GM23338 (cell line): ENCODE measurements around the gene THSD4. TPM values are rescaled to one million over a fixed set of nuclear protein-coding genes. Genes with fewer than 3 reads are reported as not detected.

Source experiments
- ATAC-seq: fragments of 200-7000 bp; cut with Tn5 transposase; 3 replicates; pipeline ENCODE4 v1.9.1; 2020
- DNase-seq: peaks from one replicate; pipeline ENCODE4 v3.0.0-alpha.2; 2015; ENCODE audit warnings: low spot score
- H2AFZ ChIP-seq: fragments of 200-600 bp; sonication (generic); 2 replicates; pipeline ENCODE4 v1.8.0; 2016; ENCODE audit warnings: antibody characterized with exemption, mild to moderate bottlenecking, moderate library complexity
- H3F3A ChIP-seq: fragments of 200-600 bp; sonication (generic); replicated peaks from 2 replicates; pipeline ENCODE4 v1.8.0; 2017; ENCODE audit warnings: antibody characterized with exemption, mixed run types, low read depth
- H3K27ac ChIP-seq: fragments of 200-600 bp; sonication (generic); 2 replicates; pipeline ENCODE4 v1.6.1; 2016; ENCODE audit warnings: low read depth
- H3K27me3 ChIP-seq: fragments of 200-600 bp; sonication (generic); 2 replicates; pipeline ENCODE4 v1.8.0; 2016; ENCODE audit warnings: mild to moderate bottlenecking, mixed run types, moderate library complexity; ENCODE audit not compliant: insufficient read depth
- H3K36me3 ChIP-seq: fragments of 200-600 bp; sonication (generic); 2 replicates; pipeline ENCODE4 v1.8.0; 2016; ENCODE audit warnings: mild to moderate bottlenecking; ENCODE audit not compliant: insufficient read depth
- H3K4me1 ChIP-seq: fragments of 200-600 bp; sonication (generic); 2 replicates; pipeline ENCODE4 v1.8.0; 2016; ENCODE audit warnings: mild to moderate bottlenecking, moderate library complexity; ENCODE audit not compliant: insufficient read depth
- H3K4me2 ChIP-seq: fragments of 200-600 bp; sonication (generic); 2 replicates; pipeline ENCODE4 v1.7.1; 2017; ENCODE audit warnings: mixed run types
- H3K4me3 ChIP-seq: fragments of 200-600 bp; sonication (generic); 2 replicates; pipeline ENCODE4 v1.6.1; 2016; ENCODE audit warnings: mixed run types
- H3K79me2 ChIP-seq: fragments of 200-600 bp; sonication (generic); replicated peaks from 2 replicates; pipeline ENCODE4 v1.8.0; 2017; ENCODE audit warnings: mild to moderate bottlenecking; ENCODE audit not compliant: insufficient read depth
- H3K9me2 ChIP-seq: fragments of 200-600 bp; sonication (generic); 2 replicates; pipeline ENCODE4 v1.8.0; 2017; ENCODE audit not compliant: insufficient read depth
- H4K20me1 ChIP-seq: fragments of 200-600 bp; sonication (generic); replicated peaks from 2 replicates; pipeline ENCODE4 v1.8.0; 2017; ENCODE audit warnings: mild to moderate bottlenecking; ENCODE audit not compliant: insufficient read depth
- H3K27ac Mint-ChIP-seq: 2 replicates; pipeline ENCODE4 v1.8.0; 2020; ENCODE audit warnings: inconsistent platforms, mild to moderate bottlenecking, moderate library complexity, mixed read lengths
- H3K27me3 Mint-ChIP-seq: 3 replicates; pipeline ENCODE4 v1.8.0; 2022; ENCODE audit warnings: low read depth, mild to moderate bottlenecking, moderate library complexity, mixed read lengths, inconsistent platforms; ENCODE audit not compliant: insufficient read depth, poor library complexity
- H3K36me3 Mint-ChIP-seq: 3 replicates; pipeline ENCODE4 v1.8.0; 2021; ENCODE audit warnings: low read depth, mild to moderate bottlenecking, inconsistent platforms, moderate library complexity, mixed read lengths
- H3K4me1 Mint-ChIP-seq: 3 replicates; pipeline ENCODE4 v1.8.0; 2020; ENCODE audit warnings: mild to moderate bottlenecking, inconsistent platforms, mixed read lengths
- H3K4me3 Mint-ChIP-seq: 3 replicates; pipeline ENCODE4 v1.8.0; 2021; ENCODE audit warnings: moderate library complexity, mild to moderate bottlenecking, inconsistent platforms, mixed read lengths
- H3K9me3 Mint-ChIP-seq: 3 replicates; pipeline ENCODE4 v1.8.0; 2020; ENCODE audit warnings: moderate library complexity, mild to moderate bottlenecking, inconsistent platforms, mixed read lengths
- CREB1 ChIP-seq: fragments of 250-450 bp; sonication (Bioruptor Pico); IDR thresholded peaks from 2 replicates; pipeline ENCODE4 v1.5.0; 2020; ENCODE audit warnings: low read depth, mild to moderate bottlenecking, moderate library complexity
- EZH2phosphoT487 ChIP-seq: fragments of 200-600 bp; sonication (generic); IDR thresholded peaks from one replicate; pipeline ENCODE4 v1.8.1; 2018; ENCODE audit warnings: antibody characterized with exemption; ENCODE audit not compliant: unreplicated experiment
- NANOG ChIP-seq: IDR thresholded peaks from 2 replicates; pipeline ENCODE4 v1.6.1; 2016; ENCODE audit warnings: antibody characterized with exemption, borderline replicate concordance
- STAT1 ChIP-seq: IDR thresholded peaks from one replicate; pipeline ENCODE4 v1.6.1; 2016; ENCODE audit warnings: antibody characterized with exemption; ENCODE audit not compliant: unreplicated experiment
- ZNF114 ChIP-seq: fragments of 250-450 bp; sonication (Bioruptor Pico); IDR thresholded peaks from 2 replicates; pipeline ENCODE4 v1.5.0; 2020; ENCODE audit warnings: mild to moderate bottlenecking, moderate library complexity
- polyA plus RNA-seq: library from polyadenylated mRNA; unstranded; fragments of >200 nt; fragmentation: Nextera tagmentation; extraction: Ambion mirVana; gene quantifications from 2 replicates; pipeline ENCODE4 v1.2.1, GENCODE V29; 2016
- total RNA-seq: library from RNA; depleted of rRNA; stranded (reverse); fragments of >200 nt; shearing (Covaris generic); gene quantifications from 2 replicates; pipeline ENCODE4 v1.2.3, GENCODE V29; 2014
- TF ChIP-seq, protein P1 (sequence below): fragments of 250-450 bp; sonication (Bioruptor Pico); IDR thresholded peaks from 2 replicates; pipeline ENCODE4 v1.5.0; 2020; ENCODE audit warnings: mild to moderate bottlenecking, moderate library complexity
- TF ChIP-seq, protein P2 (sequence below): IDR thresholded peaks from one replicate; pipeline ENCODE4 v1.6.1; 2018; ENCODE audit warnings: antibody characterized with exemption; ENCODE audit not compliant: unreplicated experiment

Gene THSD4
- total and polyA plus RNA-seq, 2 experiments from 2014 or later = 2.0 to 7.4 TPM

DNA sequence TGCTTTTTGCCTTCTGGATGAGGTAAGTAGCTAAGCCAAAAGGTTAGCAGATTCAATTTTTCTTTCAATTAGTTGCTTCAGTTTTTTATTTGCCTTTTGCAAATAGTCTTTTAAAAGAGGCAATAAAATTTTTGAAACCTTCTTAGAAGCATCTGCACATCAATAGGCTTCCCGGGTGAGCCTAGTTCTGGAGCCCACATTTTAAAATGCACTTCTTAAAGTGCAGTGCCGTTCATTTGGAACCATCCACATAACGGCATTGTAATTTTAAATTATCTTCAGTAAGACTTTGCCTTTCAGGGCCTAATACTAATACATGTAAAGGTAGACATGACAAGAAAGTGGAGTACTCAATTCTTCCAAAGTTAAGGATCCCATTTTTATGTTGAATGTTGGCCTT is 269.2 kb downstream of the THSD4 start:
- Mint-ChIP-seq H3K36me3 (peaks cover 10% of the 10 kb centered on the region; the same call in 2 of the 3 replicates), H3K27ac (no peak overlapping the region), H3K4me1 (peaks cover 61% of the 10 kb centered on the region), H3K9me3 (peaks cover 4% of the 10 kb centered on the region; the same call in 1 of the 3 replicates), H3K27me3 (peaks cover 12% of the 10 kb centered on the region), H3K4me3 (no peak overlapping the region)
- no peak for ATAC-seq
- H3K27ac ChIP-seq = no peak overlapping the region
- H3K79me2 ChIP-seq = no peaks in the 10 kb centered on the region
- TF ChIP-seq, protein P1, sequence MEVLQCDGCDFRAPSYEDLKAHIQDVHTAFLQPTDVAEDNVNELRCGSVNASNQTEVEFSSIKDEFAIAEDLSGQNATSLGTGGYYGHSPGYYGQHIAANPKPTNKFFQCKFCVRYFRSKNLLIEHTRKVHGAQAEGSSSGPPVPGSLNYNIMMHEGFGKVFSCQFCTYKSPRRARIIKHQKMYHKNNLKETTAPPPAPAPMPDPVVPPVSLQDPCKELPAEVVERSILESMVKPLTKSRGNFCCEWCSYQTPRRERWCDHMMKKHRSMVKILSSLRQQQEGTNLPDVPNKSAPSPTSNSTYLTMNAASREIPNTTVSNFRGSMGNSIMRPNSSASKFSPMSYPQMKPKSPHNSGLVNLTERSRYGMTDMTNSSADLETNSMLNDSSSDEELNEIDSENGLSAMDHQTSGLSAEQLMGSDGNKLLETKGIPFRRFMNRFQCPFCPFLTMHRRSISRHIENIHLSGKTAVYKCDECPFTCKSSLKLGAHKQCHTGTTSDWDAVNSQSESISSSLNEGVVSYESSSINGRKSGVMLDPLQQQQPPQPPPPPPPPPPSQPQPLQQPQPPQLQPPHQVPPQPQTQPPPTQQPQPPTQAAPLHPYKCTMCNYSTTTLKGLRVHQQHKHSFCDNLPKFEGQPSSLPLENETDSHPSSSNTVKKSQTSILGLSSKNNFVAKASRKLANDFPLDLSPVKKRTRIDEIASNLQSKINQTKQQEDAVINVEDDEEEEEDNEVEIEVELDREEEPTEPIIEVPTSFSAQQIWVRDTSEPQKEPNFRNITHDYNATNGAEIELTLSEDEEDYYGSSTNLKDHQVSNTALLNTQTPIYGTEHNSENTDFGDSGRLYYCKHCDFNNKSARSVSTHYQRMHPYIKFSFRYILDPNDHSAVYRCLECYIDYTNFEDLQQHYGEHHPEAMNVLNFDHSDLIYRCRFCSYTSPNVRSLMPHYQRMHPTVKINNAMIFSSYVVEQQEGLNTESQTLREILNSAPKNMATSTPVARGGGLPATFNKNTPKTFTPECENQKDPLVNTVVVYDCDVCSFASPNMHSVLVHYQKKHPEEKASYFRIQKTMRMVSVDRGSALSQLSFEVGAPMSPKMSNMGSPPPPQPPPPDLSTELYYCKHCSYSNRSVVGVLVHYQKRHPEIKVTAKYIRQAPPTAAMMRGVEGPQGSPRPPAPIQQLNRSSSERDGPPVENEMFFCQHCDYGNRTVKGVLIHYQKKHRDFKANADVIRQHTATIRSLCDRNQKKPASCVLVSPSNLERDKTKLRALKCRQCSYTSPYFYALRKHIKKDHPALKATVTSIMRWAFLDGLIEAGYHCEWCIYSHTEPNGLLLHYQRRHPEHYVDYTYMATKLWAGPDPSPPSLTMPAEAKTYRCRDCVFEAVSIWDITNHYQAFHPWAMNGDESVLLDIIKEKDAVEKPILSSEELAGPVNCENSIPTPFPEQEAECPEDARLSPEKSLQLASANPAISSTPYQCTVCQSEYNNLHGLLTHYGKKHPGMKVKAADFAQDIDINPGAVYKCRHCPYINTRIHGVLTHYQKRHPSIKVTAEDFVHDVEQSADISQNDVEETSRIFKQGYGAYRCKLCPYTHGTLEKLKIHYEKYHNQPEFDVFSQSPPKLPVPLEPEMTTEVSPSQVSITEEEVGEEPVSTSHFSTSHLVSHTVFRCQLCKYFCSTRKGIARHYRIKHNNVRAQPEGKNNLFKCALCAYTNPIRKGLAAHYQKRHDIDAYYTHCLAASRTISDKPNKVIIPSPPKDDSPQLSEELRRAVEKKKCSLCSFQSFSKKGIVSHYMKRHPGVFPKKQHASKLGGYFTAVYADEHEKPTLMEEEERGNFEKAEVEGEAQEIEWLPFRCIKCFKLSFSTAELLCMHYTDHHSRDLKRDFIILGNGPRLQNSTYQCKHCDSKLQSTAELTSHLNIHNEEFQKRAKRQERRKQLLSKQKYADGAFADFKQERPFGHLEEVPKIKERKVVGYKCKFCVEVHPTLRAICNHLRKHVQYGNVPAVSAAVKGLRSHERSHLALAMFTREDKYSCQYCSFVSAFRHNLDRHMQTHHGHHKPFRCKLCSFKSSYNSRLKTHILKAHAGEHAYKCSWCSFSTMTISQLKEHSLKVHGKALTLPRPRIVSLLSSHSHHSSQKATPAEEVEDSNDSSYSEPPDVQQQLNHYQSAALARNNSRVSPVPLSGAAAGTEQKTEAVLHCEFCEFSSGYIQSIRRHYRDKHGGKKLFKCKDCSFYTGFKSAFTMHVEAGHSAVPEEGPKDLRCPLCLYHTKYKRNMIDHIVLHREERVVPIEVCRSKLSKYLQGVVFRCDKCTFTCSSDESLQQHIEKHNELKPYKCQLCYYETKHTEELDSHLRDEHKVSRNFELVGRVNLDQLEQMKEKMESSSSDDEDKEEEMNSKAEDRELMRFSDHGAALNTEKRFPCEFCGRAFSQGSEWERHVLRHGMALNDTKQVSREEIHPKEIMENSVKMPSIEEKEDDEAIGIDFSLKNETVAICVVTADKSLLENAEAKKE = no peak
- no peak for TF ChIP-seq ZNF114 (CRISPR knock-in tag)
- TF ChIP-seq CREB1 (CRISPR knock-in tag) = no peak
- TF ChIP-seq, protein P2, sequence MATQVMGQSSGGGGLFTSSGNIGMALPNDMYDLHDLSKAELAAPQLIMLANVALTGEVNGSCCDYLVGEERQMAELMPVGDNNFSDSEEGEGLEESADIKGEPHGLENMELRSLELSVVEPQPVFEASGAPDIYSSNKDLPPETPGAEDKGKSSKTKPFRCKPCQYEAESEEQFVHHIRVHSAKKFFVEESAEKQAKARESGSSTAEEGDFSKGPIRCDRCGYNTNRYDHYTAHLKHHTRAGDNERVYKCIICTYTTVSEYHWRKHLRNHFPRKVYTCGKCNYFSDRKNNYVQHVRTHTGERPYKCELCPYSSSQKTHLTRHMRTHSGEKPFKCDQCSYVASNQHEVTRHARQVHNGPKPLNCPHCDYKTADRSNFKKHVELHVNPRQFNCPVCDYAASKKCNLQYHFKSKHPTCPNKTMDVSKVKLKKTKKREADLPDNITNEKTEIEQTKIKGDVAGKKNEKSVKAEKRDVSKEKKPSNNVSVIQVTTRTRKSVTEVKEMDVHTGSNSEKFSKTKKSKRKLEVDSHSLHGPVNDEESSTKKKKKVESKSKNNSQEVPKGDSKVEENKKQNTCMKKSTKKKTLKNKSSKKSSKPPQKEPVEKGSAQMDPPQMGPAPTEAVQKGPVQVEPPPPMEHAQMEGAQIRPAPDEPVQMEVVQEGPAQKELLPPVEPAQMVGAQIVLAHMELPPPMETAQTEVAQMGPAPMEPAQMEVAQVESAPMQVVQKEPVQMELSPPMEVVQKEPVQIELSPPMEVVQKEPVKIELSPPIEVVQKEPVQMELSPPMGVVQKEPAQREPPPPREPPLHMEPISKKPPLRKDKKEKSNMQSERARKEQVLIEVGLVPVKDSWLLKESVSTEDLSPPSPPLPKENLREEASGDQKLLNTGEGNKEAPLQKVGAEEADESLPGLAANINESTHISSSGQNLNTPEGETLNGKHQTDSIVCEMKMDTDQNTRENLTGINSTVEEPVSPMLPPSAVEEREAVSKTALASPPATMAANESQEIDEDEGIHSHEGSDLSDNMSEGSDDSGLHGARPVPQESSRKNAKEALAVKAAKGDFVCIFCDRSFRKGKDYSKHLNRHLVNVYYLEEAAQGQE = no peak
- TF ChIP-seq STAT1 = no peak
- TF ChIP-seq NANOG = no peak
- TF ChIP-seq EZH2phosphoT487 = no peak
- DNase-seq = no peak
- peaks cover 7% of the 10 kb centered on the region for H3F3A ChIP-seq
- H3K36me3 ChIP-seq = no peaks in the 10 kb centered on the region
- H3K4me2 ChIP-seq = peak overlapping the region; percentile 57
- H3K4me1 ChIP-seq = peaks cover 47% of the 10 kb centered on the region
- H3K4me3 ChIP-seq = no peak overlapping the region
- H2AFZ ChIP-seq = no peak overlapping the region
- no peaks in the 10 kb centered on the region for H3K27me3 ChIP-seq
- no peaks in the 10 kb centered on the region for H4K20me1 ChIP-seq
- H3K9me2 ChIP-seq = 0 out of 2 replicates have a peak, but pooled peaks cover 3% of the 10 kb centered on the region
